Measurements from ENCODE around the gene FIGNL1. TPM values are rescaled to one million over a fixed set of nuclear protein-coding genes. Genes with fewer than 3 reads are reported as not detected.

Gene FIGNL1
- total RNA-seq, 1 experiment from 2014 or later: 42.5 TPM

- H3K4me1 Mint-ChIP-seq (ENCODE audit: low read depth, unreplicated experiment): no peaks in the 10 kb centered on the region
- CTCF ChIA-PET: no interaction called here
- no peak overlapping the region for H3K27ac Mint-ChIP-seq (ENCODE audit: unreplicated experiment)
- no peaks in the 10 kb centered on the region for H3K36me3 Mint-ChIP-seq (ENCODE audit: insufficient read depth, unreplicated experiment)
- no peak for TF ChIP-seq CTCF (IDR thresholded peaks at IDR 0.05; ENCODE audit: unreplicated experiment)
- no peak for DNase-seq
- no peak overlapping the region for H3K4me3 Mint-ChIP-seq (ENCODE audit: low read depth, unreplicated experiment)
- H3K27me3 Mint-ChIP-seq (ENCODE audit: unreplicated experiment): no peaks in the 10 kb centered on the region
- no TSS peak for BruUV-seq (replicated peaks)
- H3K9me3 Mint-ChIP-seq (ENCODE audit: low read depth, unreplicated experiment): peaks cover 2% of the 10 kb centered on the region
- intact Hi-C loops (cut with micrococcal nuclease; ENCODE audit: unreplicated experiment): no loop called here
Observed at GRCh38 chr7:50491209-50491608, 41.1 kb upstream of the FIGNL1 start.

- no peak overlapping the region for H3K27ac Mint-ChIP-seq (ENCODE audit: unreplicated experiment)
- no peak for TF ChIP-seq CTCF (IDR thresholded peaks at IDR 0.05; ENCODE audit: unreplicated experiment)
- peaks cover 1% of the 10 kb centered on the region for H3K9me3 Mint-ChIP-seq (ENCODE audit: low read depth, unreplicated experiment)
- no peaks in the 10 kb centered on the region for H3K4me1 Mint-ChIP-seq (ENCODE audit: low read depth, unreplicated experiment)
- intact Hi-C loops (cut with micrococcal nuclease; ENCODE audit: unreplicated experiment): no loop called here
- no peaks in the 10 kb centered on the region for H3K27me3 Mint-ChIP-seq (ENCODE audit: unreplicated experiment)
- CTCF ChIA-PET: no interaction called here
- no peak overlapping the region for H3K4me3 Mint-ChIP-seq (ENCODE audit: low read depth, unreplicated experiment)
- BruUV-seq (replicated peaks): no TSS peak
- no peaks in the 10 kb centered on the region for H3K36me3 Mint-ChIP-seq (ENCODE audit: insufficient read depth, unreplicated experiment)
- no peak for DNase-seq
Observed at GRCh38 chr7:50488379-50488778, 38.2 kb upstream of the FIGNL1 start.

- DNase-seq: no peak
- no peak for TF ChIP-seq CTCF (IDR thresholded peaks at IDR 0.05; ENCODE audit: unreplicated experiment)
- no TSS peak for BruUV-seq (replicated peaks)
- H3K27ac Mint-ChIP-seq (ENCODE audit: unreplicated experiment): no peak overlapping the region
- H3K36me3 Mint-ChIP-seq (ENCODE audit: insufficient read depth, unreplicated experiment): no peaks in the 10 kb centered on the region
- no peaks in the 10 kb centered on the region for H3K9me3 Mint-ChIP-seq (ENCODE audit: low read depth, unreplicated experiment)
- intact Hi-C loops (cut with micrococcal nuclease; ENCODE audit: unreplicated experiment): no loop called here
- H3K4me3 Mint-ChIP-seq (ENCODE audit: low read depth, unreplicated experiment): no peak overlapping the region
- no peaks in the 10 kb centered on the region for H3K4me1 Mint-ChIP-seq (ENCODE audit: low read depth, unreplicated experiment)
- no peaks in the 10 kb centered on the region for H3K27me3 Mint-ChIP-seq (ENCODE audit: unreplicated experiment)
- CTCF ChIA-PET: interaction anchor here (0.6 kb wide), 1 partner anchor 1565 kb away, joined by 3 read pairs; no protein-coding TSS in a partner anchor
Observed at GRCh38 chr7:50486512-50486911, 36.4 kb upstream of the FIGNL1 start.

- H3K27me3 Mint-ChIP-seq (ENCODE audit: unreplicated experiment): no peaks in the 10 kb centered on the region
- BruUV-seq (replicated peaks): no TSS peak
- TF ChIP-seq CTCF (IDR thresholded peaks at IDR 0.05; ENCODE audit: unreplicated experiment): no peak
Observed at GRCh38 chr7:50481867-50482266, 31.7 kb upstream of the FIGNL1 start.

More at GRCh38 chr7:50481867-50482266, 31.7 kb upstream of the FIGNL1 start:
- H3K4me3 Mint-ChIP-seq (ENCODE audit: low read depth, unreplicated experiment): no peak overlapping the region
- no peaks in the 10 kb centered on the region for H3K9me3 Mint-ChIP-seq (ENCODE audit: low read depth, unreplicated experiment)
- CTCF ChIA-PET: no interaction called here
- H3K27ac Mint-ChIP-seq (ENCODE audit: unreplicated experiment): no peak overlapping the region
- no peaks in the 10 kb centered on the region for H3K36me3 Mint-ChIP-seq (ENCODE audit: insufficient read depth, unreplicated experiment)
- no peaks in the 10 kb centered on the region for H3K4me1 Mint-ChIP-seq (ENCODE audit: low read depth, unreplicated experiment)
- intact Hi-C loops (cut with micrococcal nuclease; ENCODE audit: unreplicated experiment): no loop called here
- DNase-seq: no peak
